Measurements from ENCODE around the gene VTN. TPM values are rescaled to one million over a fixed set of nuclear protein-coding genes. Genes with fewer than 3 reads are reported as not detected.

The VTN gene
- total RNA-seq, 1 donor from 2014 or later = 128 TPM

GRCh38 chr17:28407974-28408306, 37.8 kb upstream of the VTN start:
- Mint-ChIP-seq H3K9me3 (ENCODE audit: low read depth) (no peaks in the 10 kb centered on the region), H3K4me3 (ENCODE audit: low read depth) (no peak overlapping the region), H3K4me1 (ENCODE audit: low read depth) (peaks cover 18% of the 10 kb centered on the region), H3K27me3 (peaks cover 18% of the 10 kb centered on the region), H3K27ac (no peak overlapping the region), H3K36me3 (ENCODE audit: insufficient read depth) (no peaks in the 10 kb centered on the region)
- no peak for DNase-seq (ENCODE audit: low spot score, unreplicated experiment)
- no peak for TF ChIP-seq CTCF (IDR thresholded peaks at IDR 0.05; ENCODE audit: unreplicated experiment)

- no peaks in the 10 kb centered on the region for H3K9me3 Mint-ChIP-seq (ENCODE audit: low read depth)
- H3K36me3 Mint-ChIP-seq (ENCODE audit: insufficient read depth) = peaks cover 1% of the 10 kb centered on the region
- H3K4me3 Mint-ChIP-seq (ENCODE audit: low read depth) = peak overlapping the region; percentile 48
- peaks cover 18% of the 10 kb centered on the region for H3K4me1 Mint-ChIP-seq (ENCODE audit: low read depth)
- TF ChIP-seq CTCF (IDR thresholded peaks at IDR 0.05; ENCODE audit: unreplicated experiment) = peak; percentile 34
- H3K27ac Mint-ChIP-seq = peak overlapping the region; percentile 84
- H3K27me3 Mint-ChIP-seq = peaks cover 15% of the 10 kb centered on the region
- DNase-seq (ENCODE audit: low spot score, unreplicated experiment) = no peak
Measured at GRCh38 chr17:28407130-28407973, 37.2 kb upstream of the VTN start.

GRCh38 chr17:28406473-28406814, 36.3 kb upstream of the VTN start:
- TF ChIP-seq CTCF (IDR thresholded peaks at IDR 0.05; ENCODE audit: unreplicated experiment) = no peak
- H3K36me3 Mint-ChIP-seq (ENCODE audit: insufficient read depth) = peaks cover 1% of the 10 kb centered on the region
- peaks cover 8% of the 10 kb centered on the region for H3K27me3 Mint-ChIP-seq
- no peak for DNase-seq (ENCODE audit: low spot score, unreplicated experiment)
- peak overlapping the region; percentile 87 for H3K27ac Mint-ChIP-seq
- H3K9me3 Mint-ChIP-seq (ENCODE audit: low read depth) = no peaks in the 10 kb centered on the region
- H3K4me3 Mint-ChIP-seq (ENCODE audit: low read depth) = peak overlapping the region; percentile 78
- H3K4me1 Mint-ChIP-seq (ENCODE audit: low read depth) = peaks cover 18% of the 10 kb centered on the region

- Mint-ChIP-seq H3K27me3 (peaks cover 2% of the 10 kb centered on the region), H3K9me3 (ENCODE audit: low read depth) (no peaks in the 10 kb centered on the region), H3K4me1 (ENCODE audit: low read depth) (peaks cover 18% of the 10 kb centered on the region), H3K4me3 (ENCODE audit: low read depth) (peak within 1 kb of the TSS; percentile 80), H3K36me3 (ENCODE audit: insufficient read depth) (peaks cover 4% of the 10 kb centered on the region), H3K27ac (peak within 1 kb of the TSS; percentile 94)
- TF ChIP-seq CTCF (IDR thresholded peaks at IDR 0.05; ENCODE audit: unreplicated experiment) = no peak
- DNase-seq (ENCODE audit: low spot score, unreplicated experiment) = peak; percentile 65
Measured at GRCh38 chr17:28405632-28406472, 35.7 kb upstream of the VTN start, which contains the start of gene SLC46A1. Gene SLC46A1 (minus strand): TSS chr17:28406212. CDS start chr17:28406114, 98 bp downstream.

GRCh38 chr17:28404812-28405570, 34.9 kb upstream of the VTN start:
- peak overlapping the region; percentile 94 for H3K27ac Mint-ChIP-seq
- H3K4me1 Mint-ChIP-seq (ENCODE audit: low read depth) = peaks cover 18% of the 10 kb centered on the region
- peak overlapping the region; percentile 80 for H3K4me3 Mint-ChIP-seq (ENCODE audit: low read depth)
- peak; percentile 4 for TF ChIP-seq CTCF (IDR thresholded peaks at IDR 0.05; ENCODE audit: unreplicated experiment)
- H3K27me3 Mint-ChIP-seq = no peaks in the 10 kb centered on the region
- H3K36me3 Mint-ChIP-seq (ENCODE audit: insufficient read depth) = peaks cover 4% of the 10 kb centered on the region
- DNase-seq (ENCODE audit: low spot score, unreplicated experiment) = no peak
- H3K9me3 Mint-ChIP-seq (ENCODE audit: low read depth) = no peaks in the 10 kb centered on the region
